Trophoblast cell (in vitro differentiated cells and primary cell): ENCODE results near the gene PLEKHA7.

Source experiments
- DNase-seq, 2 donors: peaks; one replicate each; pipeline ENCODE4 v3.0.0-alpha.2; 2016
- H2AFZ ChIP-seq: 2 replicates; pipeline ENCODE4 v1.6.1; 2013; ENCODE audit warnings: low read length, moderate library complexity, mild to moderate bottlenecking; ENCODE audit not compliant: insufficient read depth, poor library complexity
- H2AK5ac ChIP-seq: 2 replicates; pipeline ENCODE4 v1.6.1; 2013; ENCODE audit warnings: mild to moderate bottlenecking, low read length
- H2BK120ac ChIP-seq: 2 replicates; pipeline ENCODE4 v1.6.1; 2013; ENCODE audit warnings: low read length, mild to moderate bottlenecking, moderate library complexity; ENCODE audit not compliant: insufficient read depth, poor library complexity
- H2BK12ac ChIP-seq: 2 replicates; pipeline ENCODE4 v1.6.1; 2013; ENCODE audit warnings: mild to moderate bottlenecking, low read length, moderate library complexity
- H2BK5ac ChIP-seq: 2 replicates; pipeline ENCODE4 v1.6.1; 2013; ENCODE audit warnings: low read length, low read depth, moderate library complexity, mild to moderate bottlenecking; ENCODE audit not compliant: poor library complexity
- H3K14ac ChIP-seq: 2 replicates; pipeline ENCODE4 v1.6.1; 2013; ENCODE audit warnings: mild to moderate bottlenecking, low read length
- H3K18ac ChIP-seq: 2 replicates; pipeline ENCODE4 v1.6.1; 2013; ENCODE audit warnings: mild to moderate bottlenecking, low read length
- H3K23ac ChIP-seq: 2 replicates; pipeline ENCODE4 v1.6.1; 2013; ENCODE audit warnings: low read length
- H3K27ac ChIP-seq: 2 replicates; pipeline ENCODE4 v1.5.1; 2013; ENCODE audit warnings: low read depth, mild to moderate bottlenecking, inconsistent platforms, low read length, moderate library complexity
- H3K27me3 ChIP-seq: 2 replicates; pipeline ENCODE4 v1.6.1; 2013; ENCODE audit warnings: inconsistent platforms, mild to moderate bottlenecking, low read length, moderate library complexity; ENCODE audit not compliant: insufficient read depth
- H3K36me3 ChIP-seq, 2 experiments: 1 replicate in 1 of 2; 2 replicates in 1 of 2; pipeline ENCODE4 v1.6.1; 2013; ENCODE audit warnings: low read length in 2 of 2, mild to moderate bottlenecking in 2 of 2, moderate library complexity in 1 of 2; ENCODE audit not compliant: insufficient read depth in 2 of 2, control insufficient read depth in 1 of 2
- H3K4ac ChIP-seq: 2 replicates; pipeline ENCODE4 v1.6.1; 2013; ENCODE audit warnings: low read depth, mild to moderate bottlenecking, low read length, moderate library complexity
- H3K4me1 ChIP-seq, 2 experiments: 1 replicate in 1 of 2; 2 replicates in 1 of 2; pipeline ENCODE4 v1.6.1; 2013; ENCODE audit warnings: low read length in 2 of 2, mild to moderate bottlenecking in 2 of 2, moderate library complexity in 1 of 2; ENCODE audit not compliant: insufficient read depth in 2 of 2, control insufficient read depth in 1 of 2
- H3K4me2 ChIP-seq: 2 replicates; pipeline ENCODE4 v1.6.1; 2013; ENCODE audit warnings: inconsistent platforms, mild to moderate bottlenecking, low read length, moderate library complexity
- H3K4me3 ChIP-seq: 2 replicates; pipeline ENCODE4 v1.5.1; 2013; ENCODE audit warnings: mild to moderate bottlenecking, low read depth, low read length, inconsistent platforms
- H3K79me1 ChIP-seq: one replicate; pipeline ENCODE4 v1.6.1; 2013; ENCODE audit warnings: low read length
- H3K79me2 ChIP-seq: 2 replicates; pipeline ENCODE4 v1.6.1; 2013; ENCODE audit warnings: low read length, mild to moderate bottlenecking; ENCODE audit not compliant: control insufficient read depth, insufficient read depth, poor library complexity
- H3K9ac ChIP-seq: 2 replicates; pipeline ENCODE4 v1.6.1; 2013; ENCODE audit warnings: mild to moderate bottlenecking, low read length
- H3K9me3 ChIP-seq: 2 replicates; pipeline ENCODE4 v1.6.1; 2013; ENCODE audit warnings: low read depth, mild to moderate bottlenecking, control low read depth, inconsistent platforms, low read length; ENCODE audit not compliant: insufficient read depth
- H4K12ac ChIP-seq: 2 replicates; pipeline ENCODE4 v1.6.1; 2013; ENCODE audit warnings: low read depth, mild to moderate bottlenecking, low read length, moderate library complexity
- H4K8ac ChIP-seq: 2 replicates; pipeline ENCODE4 v1.6.1; 2013; ENCODE audit warnings: low read depth, mild to moderate bottlenecking, low read length, moderate library complexity
- H4K91ac ChIP-seq: one replicate; pipeline ENCODE4 v1.6.1; 2013; ENCODE audit warnings: low read depth, mild to moderate bottlenecking, low read length, moderate library complexity
- WGBS: extraction: QIAGEN DNeasy Blood & Tissue Kit; methylation state at CpG from one replicate; pipeline ENCODE4 v1.1.7; 2013; ENCODE audit warnings: missing lambda C conversion rate; ENCODE audit not compliant: insufficient read length, insufficient coverage; ENCODE audit errors: extremely low coverage; 5-methylcytosine and 5-hydroxymethylcytosine counted together

Gene PLEKHA7

DNA sequence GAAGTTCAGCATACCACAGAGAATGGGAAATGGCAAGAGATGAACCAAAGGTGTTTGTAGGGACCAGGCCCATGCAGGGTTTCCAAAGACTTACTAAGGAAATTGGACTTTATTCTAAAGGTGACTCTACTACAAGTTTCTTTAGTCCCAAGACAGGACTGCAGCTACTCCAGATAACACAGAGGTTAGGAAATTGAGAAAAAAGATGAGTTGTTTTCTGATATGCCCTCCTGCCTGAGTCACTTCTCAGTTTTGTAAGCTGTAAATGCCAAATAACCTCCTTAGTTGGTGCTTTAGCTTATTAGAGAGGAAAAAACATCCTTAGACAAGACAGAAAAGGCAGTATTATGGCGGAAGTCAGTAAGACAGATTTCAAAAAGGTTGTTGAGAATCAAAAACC, 179.8 kb downstream of the PLEKHA7 start:
- Histone ChIP-seq H3K79me2 (no peaks in the 10 kb centered on the region), H3K4me3 (no peak overlapping the region), H3K27me3 (no peaks in the 10 kb centered on the region), H3K14ac (no peak overlapping the region), H3K9ac (no peak overlapping the region), H3K9me3 (no peaks in the 10 kb centered on the region), H4K8ac (no peak overlapping the region), H3K36me3 (peaks cover 19 to 38% of the 10 kb centered on the region in 2 experiments), H3K4me1 (peaks cover 3 to 5% of the 10 kb centered on the region in 2 experiments), H3K18ac (no peak overlapping the region), H3K79me1 (no peaks in the 10 kb centered on the region), H2BK120ac (no peak overlapping the region), H3K27ac (no peak overlapping the region), H4K12ac (no peak overlapping the region), H4K91ac (no peak overlapping the region), H3K4ac (no peak overlapping the region), H2BK12ac (no peak overlapping the region), H3K23ac (no peak overlapping the region), H2AK5ac (no peak overlapping the region), H3K4me2 (no peak overlapping the region), H2BK5ac (no peak overlapping the region), H2AFZ (no peak overlapping the region)
- no peak for DNase-seq
- WGBS: no CpG with 5 or more reads among the region's 1 CpG

DNA sequence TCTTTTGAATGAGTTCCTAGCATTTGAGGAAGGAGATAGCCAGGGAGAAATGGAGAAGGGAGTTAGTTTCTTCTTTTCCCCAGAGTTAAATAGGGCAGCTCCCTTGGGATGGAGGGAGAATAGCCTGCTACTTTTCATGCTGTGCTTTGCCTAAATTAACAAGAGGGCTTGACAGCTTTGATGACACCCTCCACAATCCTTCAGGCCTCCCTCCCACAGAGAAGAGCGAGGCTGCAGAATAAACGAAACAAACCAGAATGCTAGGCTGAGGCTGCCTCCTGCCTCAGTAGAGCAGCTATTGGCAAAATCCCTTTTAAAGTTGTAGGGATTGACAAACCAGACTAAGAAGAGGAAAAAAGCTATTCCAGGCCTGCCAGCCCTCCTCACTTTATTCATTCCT, 181.2 kb downstream of the PLEKHA7 start:
- no peak overlapping the region for H4K91ac ChIP-seq
- H3K18ac ChIP-seq: no peak overlapping the region
- no peaks in the 10 kb centered on the region for H3K27me3 ChIP-seq
- H3K4me2 ChIP-seq: no peak overlapping the region
- no peak for DNase-seq
- H4K12ac ChIP-seq: no peak overlapping the region
- H3K23ac ChIP-seq: no peak overlapping the region
- H3K4me3 ChIP-seq: no peak overlapping the region
- no peak overlapping the region for H4K8ac ChIP-seq
- no peaks in the 10 kb centered on the region for H3K79me1 ChIP-seq
- WGBS: no CpG with 5 or more reads among the region's 2 CpGs
- no peak overlapping the region for H3K14ac ChIP-seq
- H2AK5ac ChIP-seq: no peak overlapping the region
- H2BK12ac ChIP-seq: no peak overlapping the region
- H3K27ac ChIP-seq: no peak overlapping the region
- no peak overlapping the region for H2AFZ ChIP-seq
- H2BK5ac ChIP-seq: no peak overlapping the region
- no peak overlapping the region for H2BK120ac ChIP-seq
- no peak overlapping the region for H3K4ac ChIP-seq
- H3K36me3 ChIP-seq: peaks cover 14 to 40% of the 10 kb centered on the region in 2 experiments
- no peaks in the 10 kb centered on the region for H3K79me2 ChIP-seq
- peaks cover 3 to 5% of the 10 kb centered on the region in 2 experiments for H3K4me1 ChIP-seq
- no peak overlapping the region for H3K9ac ChIP-seq
- no peaks in the 10 kb centered on the region for H3K9me3 ChIP-seq

DNA sequence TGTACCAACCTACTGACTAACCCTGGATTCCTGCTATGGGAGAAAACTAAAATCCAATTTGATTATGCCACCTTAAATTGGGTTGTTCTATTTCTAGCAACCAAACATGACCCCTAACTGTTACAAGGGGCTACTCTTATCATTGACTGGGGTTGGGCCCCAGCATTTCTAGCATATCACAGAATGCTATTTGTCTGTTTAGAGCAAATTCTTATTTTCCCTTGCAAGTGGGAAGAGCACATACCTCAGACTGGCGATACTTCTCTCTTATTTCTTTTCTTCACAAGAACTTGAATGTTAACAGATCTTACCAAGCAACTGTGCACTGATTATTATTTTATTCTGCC, 182.0 kb downstream of the PLEKHA7 start:
- Histone ChIP-seq H3K18ac (no peak overlapping the region), H3K14ac (no peak overlapping the region), H2BK120ac (no peak overlapping the region), H4K12ac (no peak overlapping the region), H3K79me2 (no peaks in the 10 kb centered on the region), H3K4ac (no peak overlapping the region), H3K27ac (no peak overlapping the region), H2AFZ (no peak overlapping the region), H3K9ac (no peak overlapping the region), H2BK5ac (no peak overlapping the region), H3K27me3 (no peaks in the 10 kb centered on the region), H2AK5ac (no peak overlapping the region), H3K36me3 (peaks cover 17 to 42% of the 10 kb centered on the region in 2 experiments), H2BK12ac (no peak overlapping the region), H3K23ac (no peak overlapping the region), H4K91ac (no peak overlapping the region), H4K8ac (no peak overlapping the region), H3K79me1 (no peaks in the 10 kb centered on the region), H3K4me1 (peaks cover 3 to 5% of the 10 kb centered on the region in 2 experiments), H3K4me2 (no peak overlapping the region), H3K4me3 (no peak overlapping the region), H3K9me3 (no peaks in the 10 kb centered on the region)
- WGBS: no CpG with 5 or more reads among the region's 1 CpG
- DNase-seq: no peak

DNA sequence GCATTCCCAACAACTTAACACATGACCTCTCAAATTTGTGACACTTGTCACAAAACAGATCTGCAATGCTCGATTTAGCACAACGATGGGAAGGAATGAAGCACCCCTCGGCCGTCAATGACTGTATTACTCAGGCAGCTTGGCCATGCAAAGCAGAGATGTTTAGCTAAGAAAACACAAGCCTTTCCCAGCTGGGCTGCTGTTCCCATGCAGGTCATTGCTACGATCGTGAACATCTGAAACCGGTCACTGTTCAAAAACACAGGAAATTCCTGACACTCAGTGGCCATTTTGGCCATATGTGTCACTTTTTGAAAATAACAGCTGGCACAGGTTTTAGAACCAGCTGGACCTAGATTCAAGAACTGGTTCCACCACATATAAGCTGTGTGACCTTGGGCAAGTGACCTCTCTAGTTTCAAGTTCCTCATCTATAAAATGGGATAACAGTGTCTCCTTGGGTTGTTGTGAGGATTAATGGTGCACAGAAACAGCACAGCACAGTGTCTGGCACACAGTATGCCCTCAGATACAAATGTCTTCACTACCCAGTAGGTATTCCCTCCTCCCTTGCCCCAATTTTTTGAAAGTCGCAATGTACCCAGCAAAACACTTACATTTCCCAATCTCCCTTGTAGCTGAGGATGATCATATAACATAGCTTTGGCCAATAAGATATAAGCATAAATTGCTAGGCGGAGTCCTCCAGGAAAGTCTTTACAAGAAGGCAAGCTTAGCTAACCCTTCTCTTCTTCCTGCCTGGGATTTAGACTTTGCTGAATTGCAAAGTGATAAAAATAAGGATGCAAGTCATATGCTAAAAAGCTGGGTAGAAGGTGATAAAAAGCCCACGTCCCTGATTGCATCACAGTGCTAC, 182.7 kb downstream of the PLEKHA7 start:
- Histone ChIP-seq H3K9ac (no peak overlapping the region), H3K27ac (peak overlapping the region; percentile 12), H3K36me3 (peaks cover 15 to 46% of the 10 kb centered on the region in 2 experiments), H3K23ac (no peak overlapping the region), H2AK5ac (no peak overlapping the region), H2AFZ (no peak overlapping the region), H3K79me1 (no peaks in the 10 kb centered on the region), H2BK120ac (no peak overlapping the region), H2BK5ac (no peak overlapping the region), H3K4me1 (peaks cover 3 to 5% of the 10 kb centered on the region in 2 experiments), H3K18ac (no peak overlapping the region), H3K4ac (no peak overlapping the region), H2BK12ac (no peak overlapping the region), H3K14ac (no peak overlapping the region), H4K8ac (no peak overlapping the region), H3K27me3 (no peaks in the 10 kb centered on the region), H3K9me3 (no peaks in the 10 kb centered on the region), H3K79me2 (no peaks in the 10 kb centered on the region), H4K12ac (no peak overlapping the region), H3K4me3 (no peak overlapping the region), H4K91ac (no peak overlapping the region), H3K4me2 (no peak overlapping the region)
- WGBS: no CpG with 5 or more reads among the region's 10 CpGs
- peak in 1 of 2 donors; percentile 36 for DNase-seq
